Pancreas (tissue), 10 donors: ENCODE data around the gene BCAT1. TPM values are rescaled to one million over a fixed set of nuclear protein-coding genes. Genes with fewer than 3 reads are reported as not detected.
A peak's percentile ranks its signal among the peaks of the same experiment; 100 is the strongest.

Experiments used
- ATAC-seq, 4 donors: fragments of 200-7000 bp; cut with Tn5 transposase; one replicate each; pipeline versions ENCODE4 v1.8.0 to v1.9.1; 2020; ENCODE audit warnings: mild to moderate bottlenecking in 4 of 4, moderate library complexity in 4 of 4
- DNase-seq, 6 donors: peaks; one replicate each; pipeline ENCODE4 v3.0.0-alpha.2; 2020
- FAIRE-seq: peaks from 2 replicates; lab custom pipeline; 2012; peaks lifted over from hg19 to GRCh38; lab: Jason Lieb, UNC
- H3K27ac ChIP-seq, 4 donors: fragments of 200-600 bp; sonication (generic); 1 replicate in 3 of 4; 2 replicates in 1 of 4; pipeline versions ENCODE4 v1.5.0 to v1.8.0; 2020
- H3K27me3 ChIP-seq, 4 donors: fragments of 200-600 bp; one replicate each; pipeline ENCODE4 v1.8.0; 2021
- H3K36me3 ChIP-seq, 3 donors: fragments of 200-600 bp; sonication (generic) in 1 of 3; one replicate each; pipeline versions ENCODE4 v1.5.0 to v1.8.0; 2020 to 2021
- H3K4me1 ChIP-seq, 3 donors: fragments of 200-600 bp; one replicate each; pipeline ENCODE4 v1.8.0; 2021
- H3K4me3 ChIP-seq, 4 donors: fragments of 200-600 bp; sonication (generic) in 2 of 4; one replicate each; pipeline versions ENCODE4 v1.5.0 to v1.8.0; 2020 to 2021
- H3K9me3 ChIP-seq, 4 donors: fragments of 200-600 bp; one replicate each; pipeline ENCODE4 v1.8.0; 2021
- CTCF ChIP-seq, 4 donors: fragments of 200-600 bp; sonication (generic) in 3 of 4; IDR thresholded peaks; one replicate each; pipeline versions ENCODE4 v1.5.0 to v1.8.0; 2021; ENCODE audit warnings: antibody characterized with exemption in 4 of 4
- WGBS, 2 donors: extraction: QIAGEN DNeasy Blood & Tissue Kit; methylation state at CpG; one replicate each; pipeline ENCODE4 v1.1.7; 2013; 5-methylcytosine and 5-hydroxymethylcytosine counted together
- intact Hi-C, 3 donors: fragments of 100-400 bp; cut with DNase I; formaldehyde crosslinking; loops; one replicate each; pipeline versions ENCODE4 v1.11.1 to v1.14.2; 2022
- polyA plus RNA-seq, 2 donors: library from polyadenylated mRNA; stranded (reverse); fragments of 200-250 nt; gene quantifications; one replicate each; pipeline ENCODE4 v1.2.3, GENCODE V29; 2013
- total RNA-seq, 6 donors: library from RNA; stranded (reverse); fragmentation: NEBNext Ultra II Directional in 4 of 6; extraction: Animal tissue kit (Norgen Biotek cat#: 25700) in 4 of 6; gene quantifications; one replicate each; pipeline versions ENCODE4 v1.2.1 to v1.2.4, GENCODE V29; 2021 to 2023
- donor health status: healthy with polysubstance abuse.
- donor health status: DM: no; HTN: no; CAD: no; lungs with moderate emphysema.
- donor health status: DM: no; HTN: no; CAD: no.
- donor health status: control.
- donor health status: control.
- donor health status: Bipolar disorder and iron deficiency.
- donor health status: DM: yes; HTN: yes; CAD: no.
- donor health status: DM: no; HTN: no; CAD: no.
- donor health status: DM: no; HTN: no; CAD: no.
- donor health status: DM: yes; HTN: yes; CAD: no.

Gene BCAT1
- total and polyA plus RNA-seq, 8 donors, result 7.6 to 121 (median 67.7) TPM

- H3K27ac ChIP-seq, result no peak overlapping the region
- no peaks in the 10 kb centered on the region for H3K4me1 ChIP-seq
- no peaks in the 10 kb centered on the region for H3K36me3 ChIP-seq
- intact Hi-C loops, result no loop called here
- FAIRE-seq, result no peak
- H3K9me3 ChIP-seq, result no peaks in the 10 kb centered on the region
- DNase-seq, result no peak
- ATAC-seq, result no peak
- 79 to 81% methylated on average over 1 of the region's 1 CpG for WGBS, 2 donors
- no peaks in the 10 kb centered on the region for H3K27me3 ChIP-seq
- H3K4me3 ChIP-seq, result no peak overlapping the region
- TF ChIP-seq CTCF (IDR thresholded peaks at IDR 0.05), result no peak
Observed at GRCh38 chr12:24767016-24767415, 181.9 kb downstream of the BCAT1 start.

GRCh38 chr12:24764712-24765111, 184.2 kb downstream of the BCAT1 start:
- intact Hi-C loops, result no loop called here
- Histone ChIP-seq H3K27ac (no peak overlapping the region), H3K4me3 (no peak overlapping the region), H3K9me3 (no peaks in the 10 kb centered on the region), H3K36me3 (no peaks in the 10 kb centered on the region), H3K4me1 (no peaks in the 10 kb centered on the region), H3K27me3 (no peaks in the 10 kb centered on the region)
- ATAC-seq (no peak), FAIRE-seq (no peak), DNase-seq (no peak)
- no peak for TF ChIP-seq CTCF (IDR thresholded peaks at IDR 0.05)
- WGBS, 2 donors, result 85 to 97% methylated on average over 1 of the region's 1 CpG

GRCh38 chr12:24760606-24761378, 188.1 kb downstream of the BCAT1 start:
- ATAC-seq (peak in 2 of 4 donors; percentile 44 to 59), FAIRE-seq (no peak), DNase-seq (no peak)
- Histone ChIP-seq H3K27ac (peak overlapping the region in 3 of 4 donors; percentile 19 to 65 (median 60)), H3K4me1 (no peaks in the 10 kb centered on the region), H3K4me3 (no peak overlapping the region), H3K36me3 (no peaks in the 10 kb centered on the region), H3K27me3 (peaks cover 0 to 10% (median 0%) of the 10 kb centered on the region in 4 donors), H3K9me3 (no peaks in the 10 kb centered on the region)
- intact Hi-C loops, result no loop called here
- TF ChIP-seq CTCF (IDR thresholded peaks at IDR 0.05), result no peak
- WGBS, 2 donors, result 48 to 53% methylated on average over 5 of the region's 5 CpGs

GRCh38 chr12:24760162-24760561, 188.7 kb downstream of the BCAT1 start:
- FAIRE-seq (no peak), ATAC-seq (peak; percentile 72 to 92 (median 82)), DNase-seq (peak in 1 of 6 donors; percentile 14)
- TF ChIP-seq CTCF (IDR thresholded peaks at IDR 0.05), result no peak
- Histone ChIP-seq H3K36me3 (no peaks in the 10 kb centered on the region), H3K4me1 (no peaks in the 10 kb centered on the region), H3K27ac (peak overlapping the region in 3 of 4 donors; percentile 24 to 65 (median 60)), H3K4me3 (no peak overlapping the region), H3K9me3 (no peaks in the 10 kb centered on the region), H3K27me3 (peaks cover 0 to 10% (median 0%) of the 10 kb centered on the region in 4 donors)
- WGBS, 2 donors, result 59 to 62% methylated on average over 1 of the region's 1 CpG
- intact Hi-C loops, result no loop called here

Other genes with a start within 250 kb of the BCAT1 start
- 1 to 10 TPM in 1 of 6 donors, under 1 TPM in 5; 0.63 to 1.8 (median 0.82) TPM for gene DNAI7, start 246.1 kb upstream of the BCAT1 start, total RNA-seq
- 1 to 10 TPM; 1.1 to 2.0 TPM for gene DNAI7, start 246.1 kb upstream of the BCAT1 start, polyA plus RNA-seq
- gene ETFRF1, start 246.1 kb upstream of the BCAT1 start, total RNA-seq, result 10 to 100 TPM in 3 of 6 donors, 1 to 10 TPM in 3; 8.3 to 14.5 (median 9.8) TPM
- gene ETFRF1, start 246.1 kb upstream of the BCAT1 start, polyA plus RNA-seq, result 10 to 100 TPM in 1 of 2 donors, 1 to 10 TPM in 1; 8.5 to 26.1 TPM